HEK293 (cell line): ENCODE results near the gene ITGA11.

ENCODE experiments used
- CTCF ChIP-seq: fragments of 450-650 bp; formaldehyde crosslinking; IDR thresholded peaks from 2 replicates; pipeline ENCODE4 v1.5.1; 2016; ENCODE audit warnings: missing biosample characterization, missing genetic modification characterization
- KLF16 ChIP-seq: fragments of 450-650 bp; formaldehyde crosslinking; IDR thresholded peaks from 2 replicates; pipeline ENCODE4 v1.5.1; 2017; ENCODE audit warnings: missing biosample characterization, missing genetic modification characterization
- PRDM10 ChIP-seq: fragments of 450-650 bp; formaldehyde crosslinking; IDR thresholded peaks from 2 replicates; pipeline ENCODE4 v1.5.1; 2016; ENCODE audit warnings: missing biosample characterization, missing genetic modification characterization
- REST ChIP-seq: fragments of 450-650 bp; formaldehyde crosslinking; IDR thresholded peaks from 2 replicates; pipeline ENCODE4 v1.5.1; 2016; ENCODE audit warnings: missing biosample characterization, missing genetic modification characterization
- SETDB1 ChIP-seq: IDR thresholded peaks from one replicate; pipeline ENCODE4 v1.6.1; 2017; ENCODE audit warnings: mild to moderate bottlenecking, low read length, moderate library complexity, mixed read lengths; ENCODE audit not compliant: insufficient read length
- ZBTB7A ChIP-seq: fragments of 450-650 bp; formaldehyde crosslinking; IDR thresholded peaks from 2 replicates; pipeline ENCODE4 v1.5.1; 2016; ENCODE audit warnings: low read depth, missing biosample characterization, missing genetic modification characterization
- ZNF18 ChIP-seq: fragments of 450-650 bp; formaldehyde crosslinking; IDR thresholded peaks from 2 replicates; pipeline ENCODE4 v1.5.1; 2016; ENCODE audit warnings: missing biosample characterization, missing genetic modification characterization
- ZNF266 ChIP-seq: fragments of 450-650 bp; formaldehyde crosslinking; IDR thresholded peaks from 2 replicates; pipeline ENCODE4 v1.5.1; 2016; ENCODE audit warnings: missing biosample characterization, missing genetic modification characterization, low read depth
- ZNF354C ChIP-seq: fragments of 450-650 bp; formaldehyde crosslinking; IDR thresholded peaks from 2 replicates; pipeline ENCODE4 v1.5.1; 2016; ENCODE audit warnings: missing biosample characterization, missing genetic modification characterization, low read depth, borderline replicate concordance
- ZNF513 ChIP-seq: fragments of 450-650 bp; IDR thresholded peaks from 2 replicates; pipeline ENCODE4 v1.5.1; 2018; ENCODE audit warnings: missing biosample characterization, missing genetic modification characterization
- ZNF76 ChIP-seq: fragments of 450-650 bp; formaldehyde crosslinking; IDR thresholded peaks from 2 replicates; pipeline ENCODE4; 2016; ENCODE audit warnings: low read depth, missing biosample characterization, missing genetic modification characterization, borderline replicate concordance

GRCh38 chr15:68447209-68447608, 15.2 kb upstream of the ITGA11 start:
- TF ChIP-seq CTCF (tag by site-specific recombination) (no peak), KLF16 (tag by site-specific recombination) (no peak), PRDM10 (tag by site-specific recombination) (no peak), ZNF76 (tag by site-specific recombination) (no peak), SETDB1 (no peak), REST (tag by site-specific recombination) (no peak), ZNF266 (tag by site-specific recombination) (peak; percentile 76), ZNF513 (tag by site-specific recombination) (no peak), ZNF18 (no peak), ZBTB7A (tag by site-specific recombination) (no peak), ZNF354C (tag by site-specific recombination) (no peak)
